Activated T-helper 17 cell treated with anti-CD3 and anti-CD28 coated beads, Interleukin-2, amount 50 U/mL, for 72 hours (primary cell): ENCODE measurements around the gene C1QTNF6. TPM values are rescaled to one million over a fixed set of nuclear protein-coding genes. Genes with fewer than 3 reads are reported as not detected.

Source experiments
- ATAC-seq: fragments of 150-1000 bp; cut with Tn5 transposase; replicated peaks from 2 replicates; pipeline ENCODE4 v1.10.0; 2021; ENCODE audit warnings: mild to moderate bottlenecking, moderate library complexity
- H3K27ac Mint-ChIP-seq: one replicate; pipeline ENCODE4 v1.8.0; 2022; ENCODE audit warnings: mixed read lengths
- H3K27me3 Mint-ChIP-seq: one replicate; pipeline ENCODE4 v1.8.0; 2022; ENCODE audit warnings: mixed read lengths
- H3K36me3 Mint-ChIP-seq: one replicate; pipeline ENCODE4 v1.8.0; 2022; ENCODE audit warnings: low read depth, mild to moderate bottlenecking, mixed read lengths
- H3K4me1 Mint-ChIP-seq: one replicate; pipeline ENCODE4 v1.8.0; 2022; ENCODE audit warnings: mixed read lengths
- H3K4me3 Mint-ChIP-seq: one replicate; pipeline ENCODE4 v1.8.0; 2022; ENCODE audit warnings: mild to moderate bottlenecking, mixed read lengths
- H3K9me3 Mint-ChIP-seq: one replicate; pipeline ENCODE4 v1.8.0; 2022; ENCODE audit warnings: mixed read lengths
- total RNA-seq, 2 donors: library from RNA; stranded (reverse); gene quantifications; one replicate each; pipeline ENCODE4 v1.2.3, GENCODE V29; 2022

The C1QTNF6 gene
- total RNA-seq, 2 donors from 2014 or later = 5.0 to 16.3 TPM

DNA sequence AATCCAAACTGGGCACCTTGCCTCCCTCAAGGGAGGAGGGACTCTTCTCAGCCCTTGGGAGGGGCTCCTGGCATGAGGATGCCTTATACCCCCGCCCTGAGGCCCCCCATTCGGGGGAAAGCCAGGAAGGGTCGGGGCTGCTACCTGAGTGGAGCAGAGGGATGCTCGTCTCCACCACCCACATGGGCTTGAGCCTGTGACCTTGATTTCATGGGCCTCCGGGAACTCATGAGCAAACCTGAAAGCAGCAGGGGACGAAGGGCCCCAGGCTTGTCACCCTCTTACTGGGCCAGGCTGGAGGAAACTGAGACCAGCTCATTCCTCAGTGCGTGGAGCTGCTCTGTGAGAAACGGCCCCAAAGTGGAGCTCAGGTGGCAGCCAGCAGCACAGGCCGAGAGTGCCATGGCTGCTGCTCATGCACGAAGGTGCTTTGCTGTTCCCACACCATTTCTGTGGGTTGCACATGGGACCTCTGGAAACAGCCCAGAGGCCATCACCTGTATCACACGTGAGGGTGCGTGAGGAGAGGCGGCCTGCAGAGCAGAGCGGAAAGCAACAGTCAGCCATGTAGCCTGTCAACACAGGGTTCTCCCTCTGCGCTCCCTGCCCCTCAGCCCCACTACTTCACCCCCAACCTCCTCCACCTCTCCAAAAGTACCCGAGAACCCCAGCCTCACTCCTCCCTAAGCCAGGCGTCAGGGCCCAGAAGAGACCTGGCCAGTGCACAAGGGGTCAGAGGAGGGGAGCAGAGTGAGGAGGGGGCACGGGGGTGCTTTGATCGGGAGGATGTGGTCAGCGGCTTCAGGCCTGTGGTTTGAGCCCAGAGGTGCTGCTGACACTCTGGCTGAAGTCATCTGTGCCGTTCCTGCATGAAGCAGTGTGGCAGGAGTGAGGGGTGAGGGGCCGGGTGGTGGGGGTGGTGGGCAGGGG, 24.2 kb downstream of the C1QTNF6 start:
- peak; percentile 67 for ATAC-seq
- peaks cover 37% of the 10 kb centered on the region for H3K4me1 Mint-ChIP-seq
- H3K27me3 Mint-ChIP-seq = no peaks in the 10 kb centered on the region
- peak overlapping the region; percentile 69 for H3K4me3 Mint-ChIP-seq
- H3K27ac Mint-ChIP-seq = peak overlapping the region; percentile 92
- H3K36me3 Mint-ChIP-seq = peaks cover 13% of the 10 kb centered on the region
- H3K9me3 Mint-ChIP-seq = no peaks in the 10 kb centered on the region

DNA sequence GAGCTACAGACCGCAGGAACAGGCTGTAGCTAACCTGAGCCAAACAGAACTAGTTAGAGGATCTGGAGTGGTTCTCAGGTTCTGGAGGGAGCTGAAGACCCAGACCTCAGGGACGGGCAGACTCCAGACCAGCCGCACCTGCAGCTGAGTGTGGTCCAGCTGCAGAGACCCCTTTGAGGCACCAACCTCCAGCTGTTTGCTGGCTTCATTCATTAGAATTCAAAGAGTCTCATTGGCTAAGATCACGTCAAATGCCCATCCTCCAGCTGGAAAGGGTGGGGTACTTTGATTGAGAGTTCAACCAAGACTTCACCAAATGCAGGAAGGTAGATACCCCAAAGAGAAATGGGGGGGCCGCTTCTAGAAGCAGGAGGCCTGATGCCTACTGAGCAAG, 25.0 kb downstream of the C1QTNF6 start:
- Mint-ChIP-seq H3K27ac (peak overlapping the region; percentile 92), H3K27me3 (no peaks in the 10 kb centered on the region), H3K9me3 (no peaks in the 10 kb centered on the region), H3K4me1 (peaks cover 37% of the 10 kb centered on the region), H3K36me3 (peaks cover 13% of the 10 kb centered on the region), H3K4me3 (peak overlapping the region; percentile 69)
- ATAC-seq = no peak

DNA sequence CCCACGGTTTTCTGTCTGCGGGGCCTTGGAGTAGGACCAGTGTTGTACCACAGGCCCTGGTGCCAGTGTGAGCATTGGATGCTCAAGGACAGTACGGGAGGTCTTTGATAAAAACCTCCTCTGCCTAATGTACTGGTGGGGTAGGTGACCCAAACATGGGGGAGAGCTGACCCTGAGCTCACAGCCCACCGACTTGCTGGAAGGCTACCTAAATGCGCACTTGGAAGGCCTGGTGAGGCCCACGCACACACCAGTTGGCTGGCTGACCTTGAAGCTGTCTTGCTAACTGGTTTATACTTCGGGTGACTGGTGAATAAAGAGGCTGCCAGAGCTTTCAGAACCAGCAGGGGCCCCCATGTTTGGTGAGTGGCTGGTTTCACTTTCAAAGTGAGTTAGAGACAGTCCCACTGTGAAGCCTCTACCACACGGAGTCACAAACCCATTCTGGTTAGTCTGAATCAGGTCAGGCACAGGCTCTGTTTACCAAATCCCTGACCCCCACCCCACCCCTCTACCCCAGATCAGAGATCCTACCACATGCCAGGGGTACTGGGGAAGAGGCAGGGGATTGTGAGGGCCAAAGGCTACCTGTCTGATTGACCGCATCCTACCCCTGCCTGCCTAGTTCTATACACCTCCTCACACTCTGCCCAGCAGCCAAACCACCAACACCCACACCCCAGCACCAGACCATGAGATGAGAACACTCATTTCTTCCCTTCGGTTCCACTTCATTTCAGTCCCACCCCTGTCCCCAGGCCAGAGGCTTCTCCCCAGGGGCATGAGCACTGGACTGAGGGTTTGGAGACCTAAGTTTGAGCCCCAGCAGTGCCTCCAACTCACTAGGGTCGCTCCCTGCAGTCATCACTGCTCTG, 25.6 kb downstream of the C1QTNF6 start:
- peak; percentile 69 for ATAC-seq
- Mint-ChIP-seq H3K36me3 (peaks cover 13% of the 10 kb centered on the region), H3K9me3 (no peaks in the 10 kb centered on the region), H3K4me1 (peaks cover 37% of the 10 kb centered on the region), H3K4me3 (peak overlapping the region; percentile 69), H3K27ac (peak overlapping the region; percentile 92), H3K27me3 (no peaks in the 10 kb centered on the region)

DNA sequence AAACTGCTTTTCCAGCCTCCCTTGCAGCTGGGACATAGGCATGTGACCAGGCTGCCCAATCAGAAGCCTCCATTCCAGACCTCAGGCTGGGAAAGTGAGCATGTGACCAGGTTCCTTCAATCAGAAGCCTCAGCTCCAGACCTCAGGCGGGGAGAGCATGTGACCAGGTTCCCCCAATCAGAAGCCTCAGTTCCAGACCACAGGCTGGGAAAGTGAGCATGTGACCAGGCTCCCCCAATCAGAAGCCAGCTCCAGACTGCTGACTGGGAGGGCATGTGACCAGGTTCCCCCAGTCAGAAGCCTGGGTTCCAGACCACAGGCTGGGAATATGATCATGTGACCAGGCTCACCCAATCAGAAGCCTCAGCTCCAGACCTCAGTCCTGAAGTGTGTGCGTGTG, 26.6 kb downstream of the C1QTNF6 start:
- peak overlapping the region; percentile 69 for H3K4me3 Mint-ChIP-seq
- ATAC-seq = peak; percentile 0
- peaks cover 13% of the 10 kb centered on the region for H3K36me3 Mint-ChIP-seq
- H3K4me1 Mint-ChIP-seq = peaks cover 35% of the 10 kb centered on the region
- no peaks in the 10 kb centered on the region for H3K27me3 Mint-ChIP-seq
- H3K27ac Mint-ChIP-seq = peak overlapping the region; percentile 92
- H3K9me3 Mint-ChIP-seq = no peaks in the 10 kb centered on the region

DNA sequence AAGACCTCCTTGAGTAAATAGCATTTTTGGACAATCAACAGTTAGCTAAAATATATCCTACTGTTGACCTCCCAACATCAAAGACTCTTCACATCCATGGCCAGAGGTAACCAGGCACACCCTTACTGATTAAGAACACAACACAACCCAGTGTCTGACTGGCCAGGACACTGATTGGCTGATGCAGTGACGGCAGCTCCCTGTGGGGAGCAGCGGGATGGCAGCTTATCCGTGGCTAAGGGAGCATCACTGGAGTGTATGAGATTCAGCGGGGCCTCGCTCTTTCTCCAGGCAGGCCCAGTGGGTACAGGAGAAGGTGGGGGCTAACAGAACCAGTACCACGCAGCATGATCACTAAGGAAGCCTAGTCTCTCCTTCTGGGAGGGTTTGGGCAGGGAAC, 28.0 kb downstream of the C1QTNF6 start:
- ATAC-seq = no peak
- Mint-ChIP-seq H3K27ac (peak overlapping the region; percentile 61), H3K27me3 (no peaks in the 10 kb centered on the region), H3K36me3 (peaks cover 13% of the 10 kb centered on the region), H3K9me3 (no peaks in the 10 kb centered on the region), H3K4me3 (no peak overlapping the region), H3K4me1 (peaks cover 40% of the 10 kb centered on the region)

DNA sequence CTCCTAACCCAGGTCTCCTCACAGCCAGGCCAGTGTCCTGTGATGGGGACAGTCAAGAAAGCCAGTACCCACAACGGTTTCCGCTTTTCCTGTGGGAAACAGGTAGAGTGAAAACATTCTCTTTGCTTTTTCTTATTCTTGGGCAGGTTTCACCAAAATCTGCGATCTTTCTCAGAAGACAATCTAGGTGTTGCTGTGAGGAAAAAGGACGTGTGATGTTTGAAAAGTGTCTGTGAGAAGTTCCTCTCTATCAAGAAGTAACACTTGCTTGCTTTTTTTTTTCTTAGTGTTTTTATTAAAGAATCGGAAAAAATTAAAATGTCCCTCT, 29.1 kb downstream of the C1QTNF6 start:
- Mint-ChIP-seq H3K27ac (peak overlapping the region; percentile 37), H3K4me1 (peaks cover 37% of the 10 kb centered on the region), H3K36me3 (peaks cover 10% of the 10 kb centered on the region), H3K27me3 (no peaks in the 10 kb centered on the region), H3K4me3 (peak overlapping the region; percentile 29), H3K9me3 (no peaks in the 10 kb centered on the region)
- ATAC-seq = no peak

DNA sequence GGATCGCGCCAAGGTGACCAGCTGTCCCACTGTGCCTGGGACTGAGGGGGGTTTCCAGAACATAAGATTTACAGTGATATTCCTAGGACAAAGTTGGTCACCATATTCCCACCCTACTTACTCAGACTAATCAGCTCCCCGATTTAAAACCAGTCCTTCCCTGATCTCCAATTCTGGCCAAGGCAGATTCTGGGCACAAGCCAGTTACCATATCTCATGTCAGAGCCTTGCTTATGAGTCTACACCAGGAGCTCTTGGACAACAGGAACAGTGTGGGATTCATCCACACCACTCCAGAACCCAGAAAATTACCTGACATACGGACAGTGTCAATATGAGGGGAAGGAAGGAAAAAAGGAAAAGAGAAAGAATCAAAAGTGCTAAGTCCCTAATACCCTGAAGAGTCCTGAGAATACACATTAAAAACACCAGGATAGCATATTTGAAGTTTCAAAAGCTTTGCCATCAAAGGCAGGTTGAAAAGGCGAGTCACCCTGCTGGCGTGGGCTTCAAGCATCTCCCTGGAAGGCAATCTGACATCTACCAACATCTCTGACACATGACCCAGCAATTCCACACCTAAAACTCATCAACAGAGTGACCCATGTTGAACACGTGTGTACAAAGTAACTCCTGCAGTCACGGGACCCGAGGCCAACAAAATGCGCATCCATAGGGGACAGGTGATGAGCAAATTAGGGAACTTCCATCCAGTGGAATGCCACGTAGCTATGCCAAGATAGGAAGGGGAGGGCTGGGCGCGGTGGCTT, 30.3 kb downstream of the C1QTNF6 start:
- no peak for ATAC-seq
- peak overlapping the region; percentile 5 for H3K4me3 Mint-ChIP-seq
- no peaks in the 10 kb centered on the region for H3K27me3 Mint-ChIP-seq
- peaks cover 3% of the 10 kb centered on the region for H3K36me3 Mint-ChIP-seq
- no peaks in the 10 kb centered on the region for H3K9me3 Mint-ChIP-seq
- H3K27ac Mint-ChIP-seq = peak overlapping the region; percentile 63
- peaks cover 40% of the 10 kb centered on the region for H3K4me1 Mint-ChIP-seq

DNA sequence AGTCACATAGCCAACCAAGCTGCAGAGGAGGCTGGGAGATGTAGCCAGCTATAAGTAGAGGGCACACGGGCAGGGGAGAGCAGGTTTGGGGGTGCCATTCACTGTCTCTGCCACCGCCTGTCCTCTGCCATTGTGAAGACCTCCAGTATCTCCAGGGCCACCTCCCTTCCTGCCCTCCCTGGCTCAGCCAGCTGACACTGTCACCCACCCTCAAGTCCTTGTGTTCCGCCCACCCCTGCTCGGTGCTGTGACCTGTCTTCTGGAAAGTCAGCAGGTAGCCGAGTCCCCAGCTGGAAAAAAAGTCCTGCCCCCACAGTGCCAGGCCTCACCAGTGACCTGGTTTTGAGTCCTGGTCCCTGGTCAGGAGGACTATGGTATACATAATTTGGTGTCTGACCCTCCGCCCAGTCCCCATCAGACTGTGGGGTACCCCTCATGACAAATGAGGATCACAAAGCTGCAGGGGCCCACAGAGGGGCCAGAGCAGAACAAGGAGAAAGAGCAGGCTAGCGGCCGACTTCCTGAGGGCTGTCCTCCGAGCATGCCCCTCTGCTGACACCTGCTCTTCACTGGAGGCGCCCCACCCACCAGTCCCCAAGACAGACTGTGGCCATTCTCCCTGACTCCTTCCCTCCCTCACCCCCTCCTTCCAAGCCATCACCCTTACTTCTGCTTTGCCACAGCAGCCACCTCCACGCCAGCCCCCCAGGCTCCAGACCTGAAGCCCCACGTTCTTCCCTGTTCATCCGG, 31.2 kb downstream of the C1QTNF6 start:
- H3K27me3 Mint-ChIP-seq = no peaks in the 10 kb centered on the region
- peaks cover 35% of the 10 kb centered on the region for H3K4me1 Mint-ChIP-seq
- no peak for ATAC-seq
- H3K27ac Mint-ChIP-seq = peak overlapping the region; percentile 63
- no peaks in the 10 kb centered on the region for H3K9me3 Mint-ChIP-seq
- no peak overlapping the region for H3K4me3 Mint-ChIP-seq
- no peaks in the 10 kb centered on the region for H3K36me3 Mint-ChIP-seq

DNA sequence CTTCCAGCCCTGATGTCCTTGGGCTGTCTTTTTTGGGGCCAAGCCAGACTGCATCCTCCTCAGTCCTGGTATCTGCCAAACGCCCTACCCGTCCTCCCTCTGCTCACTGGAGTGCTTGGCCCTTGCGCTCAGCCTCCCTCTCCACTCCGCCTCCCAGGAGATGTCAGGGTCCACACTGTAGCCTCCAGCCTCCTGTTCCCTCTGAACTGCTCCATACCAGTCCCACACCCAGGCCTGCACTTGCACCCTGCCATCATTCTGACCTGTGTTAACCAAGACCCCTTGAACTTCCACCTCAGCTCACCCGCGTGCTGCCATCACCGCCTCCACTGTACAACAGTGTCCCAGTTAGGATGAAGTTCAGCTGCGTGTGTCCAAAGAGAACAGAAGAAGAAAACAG, 32.1 kb downstream of the C1QTNF6 start:
- Mint-ChIP-seq H3K27ac (peak overlapping the region; percentile 80), H3K36me3 (no peaks in the 10 kb centered on the region), H3K4me1 (peaks cover 42% of the 10 kb centered on the region), H3K9me3 (no peaks in the 10 kb centered on the region), H3K4me3 (peak overlapping the region; percentile 62), H3K27me3 (no peaks in the 10 kb centered on the region)
- ATAC-seq = no peak

DNA sequence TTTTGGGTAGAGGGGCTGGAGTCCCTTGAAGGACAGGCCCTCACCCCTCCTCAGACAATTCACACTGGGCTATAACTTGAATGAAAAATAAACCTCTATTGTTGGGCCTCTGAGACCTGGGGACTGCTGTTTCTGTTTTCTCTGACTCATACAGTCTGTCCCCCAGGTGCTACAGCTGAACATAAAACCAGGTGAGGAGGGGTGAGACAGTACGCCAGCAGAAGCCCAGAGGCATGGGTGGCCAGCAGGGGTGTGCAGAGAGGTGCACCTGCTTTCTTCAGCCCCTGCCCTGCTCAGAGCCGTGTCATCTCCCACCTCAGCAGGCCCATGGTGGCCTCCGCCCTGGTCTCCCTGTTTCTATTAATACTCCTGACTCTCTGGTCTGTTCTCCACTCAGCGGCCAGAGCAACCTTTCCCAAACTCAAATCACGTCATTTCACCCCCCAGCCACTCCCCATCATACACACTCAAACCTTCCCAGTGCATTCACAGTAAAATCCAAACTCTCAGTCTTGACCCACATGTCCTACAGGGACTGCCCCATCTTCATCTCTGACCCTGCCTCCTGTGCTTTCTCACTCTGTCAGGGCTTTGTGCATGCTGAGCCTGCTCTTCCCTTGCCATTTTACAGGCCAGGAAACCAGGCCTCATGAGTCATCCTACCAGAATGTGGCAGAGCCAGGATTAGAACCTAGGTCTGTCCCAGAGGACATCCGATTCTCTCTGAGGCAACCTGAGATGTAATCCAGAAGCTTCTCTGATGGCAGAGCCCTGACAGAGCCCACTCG, 32.9 kb downstream of the C1QTNF6 start:
- Mint-ChIP-seq H3K36me3 (peaks cover 3% of the 10 kb centered on the region), H3K4me1 (peaks cover 51% of the 10 kb centered on the region), H3K27me3 (no peaks in the 10 kb centered on the region), H3K4me3 (peak overlapping the region; percentile 62), H3K9me3 (no peaks in the 10 kb centered on the region), H3K27ac (peak overlapping the region; percentile 80)
- ATAC-seq = peak; percentile 93

DNA sequence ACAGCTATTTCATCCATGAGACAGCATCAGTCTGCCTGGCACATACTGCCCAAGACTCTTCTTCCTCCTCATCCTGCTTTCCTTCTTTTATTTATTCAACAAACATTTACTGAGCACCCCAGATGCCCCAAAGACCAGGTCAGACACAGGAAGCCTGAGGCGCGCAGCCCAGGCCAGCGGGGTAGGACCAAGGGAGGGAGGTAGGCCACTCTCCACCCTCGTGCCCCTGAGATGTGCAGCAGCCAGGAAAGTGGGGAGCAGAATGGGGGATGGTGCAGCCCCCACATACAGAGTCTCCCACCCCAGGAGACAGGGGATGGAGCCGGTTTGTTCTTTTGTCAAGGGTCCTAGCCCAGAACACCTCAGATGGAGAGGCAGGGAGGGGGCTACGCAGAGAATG, 34.1 kb downstream of the C1QTNF6 start:
- ATAC-seq = no peak
- Mint-ChIP-seq H3K36me3 (peaks cover 15% of the 10 kb centered on the region), H3K4me1 (peaks cover 54% of the 10 kb centered on the region), H3K27me3 (no peaks in the 10 kb centered on the region), H3K4me3 (no peak overlapping the region), H3K27ac (no peak overlapping the region), H3K9me3 (no peaks in the 10 kb centered on the region)

DNA sequence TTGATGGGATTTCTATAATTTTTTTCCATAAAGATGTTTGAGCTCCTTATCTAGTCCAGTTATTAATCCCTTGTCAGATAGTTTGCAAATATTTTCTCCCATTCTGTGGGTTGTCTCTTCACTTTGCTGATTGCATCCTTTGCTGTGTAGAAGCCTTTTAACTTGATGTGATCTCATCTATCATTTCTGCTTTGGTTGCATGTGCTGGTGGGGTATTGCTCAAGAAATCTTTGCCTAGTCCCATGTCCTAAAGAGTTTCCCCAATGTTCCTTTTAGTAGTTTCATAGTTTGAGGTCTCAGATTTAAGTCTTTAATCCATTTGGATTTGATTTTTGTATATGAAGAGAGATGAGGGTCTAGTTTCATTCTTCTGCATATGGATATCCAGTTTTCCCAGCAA, 36.6 kb downstream of the C1QTNF6 start:
- no peak for ATAC-seq
- peak overlapping the region; percentile 89 for H3K27ac Mint-ChIP-seq
- H3K4me1 Mint-ChIP-seq = peaks cover 46% of the 10 kb centered on the region
- peak overlapping the region; percentile 96 for H3K4me3 Mint-ChIP-seq
- no peaks in the 10 kb centered on the region for H3K27me3 Mint-ChIP-seq
- H3K36me3 Mint-ChIP-seq = peaks cover 40% of the 10 kb centered on the region
- H3K9me3 Mint-ChIP-seq = no peaks in the 10 kb centered on the region

DNA sequence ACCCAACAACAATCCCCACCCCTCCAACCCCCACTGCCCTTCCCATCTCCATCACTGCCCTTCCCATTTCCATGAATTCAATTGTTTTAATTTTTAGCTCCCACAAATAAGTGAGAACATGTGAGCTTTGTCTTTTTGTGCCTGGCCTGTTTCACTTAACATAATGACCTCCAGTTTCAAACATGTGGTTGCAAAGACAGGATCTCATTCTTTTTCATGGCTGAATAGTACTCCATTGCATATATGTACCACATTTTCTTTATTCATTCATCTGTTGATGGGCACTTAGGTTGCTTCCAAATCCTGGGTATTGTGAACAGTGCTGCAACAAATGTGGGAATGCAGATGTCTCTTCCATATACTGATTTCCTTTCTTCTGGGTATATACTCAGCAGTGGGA, 37.3 kb downstream of the C1QTNF6 start:
- no peaks in the 10 kb centered on the region for H3K9me3 Mint-ChIP-seq
- ATAC-seq = no peak
- peaks cover 47% of the 10 kb centered on the region for H3K36me3 Mint-ChIP-seq
- H3K27ac Mint-ChIP-seq = peak overlapping the region; percentile 89
- H3K27me3 Mint-ChIP-seq = no peaks in the 10 kb centered on the region
- peak overlapping the region; percentile 96 for H3K4me3 Mint-ChIP-seq
- H3K4me1 Mint-ChIP-seq = peaks cover 47% of the 10 kb centered on the region
